GM21528 (cell line): ENCODE data around the gene OPN1LW.
"Not testable (repeated sequence)": the region's sequence is repeated elsewhere in the genome, so short reads cannot be mapped to it uniquely, and the experiment has no call there.

Source experiments
- ATAC-seq: cut with Tn5 transposase; IDR thresholded peaks from one replicate; pipeline ENCODE4 v1.9.1; 2021; ENCODE audit warnings: mild to moderate bottlenecking, moderate library complexity; ENCODE audit not compliant: unreplicated experiment, low FRiP score

The OPN1LW gene

GRCh38 chrX:154144010-154144409 is at the start of gene OPN1LW:
Gene OPN1LW (plus strand): TSS chrX:154144243. CDS start chrX:154144284, 41 bp downstream.
- not testable (repeated sequence) for ATAC-seq

- no peak for ATAC-seq
Observed at GRCh38 chrX:154094833-154095232, 49.2 kb upstream of the OPN1LW start.

- ATAC-seq, result no peak
Observed at GRCh38 chrX:154096140-154097002, 47.7 kb upstream of the OPN1LW start.

- peak; percentile 49 for ATAC-seq
Observed at GRCh38 chrX:154097003-154097588, 46.9 kb upstream of the OPN1LW start.

GRCh38 chrX:154097589-154098541 is 46.2 kb upstream of the OPN1LW start, which contains the start of gene MECP2:
Gene MECP2 (minus strand): TSS chrX:154097717.
- peak; percentile 90 for ATAC-seq

- ATAC-seq, result no peak
Observed at GRCh38 chrX:154098551-154098950, 45.5 kb upstream of the OPN1LW start.

GRCh38 chrX:154113729-154114128 is 30.3 kb upstream of the OPN1LW start:
- ATAC-seq, result no peak

GRCh38 chrX:154114652-154115051 is 29.4 kb upstream of the OPN1LW start:
- no peak for ATAC-seq

GRCh38 chrX:154115071-154115470 is 29.0 kb upstream of the OPN1LW start:
- no peak for ATAC-seq

GRCh38 chrX:154115750-154116149 is 28.3 kb upstream of the OPN1LW start:
- ATAC-seq, result no peak

GRCh38 chrX:154116426-154117211 is 27.4 kb upstream of the OPN1LW start:
- no peak for ATAC-seq

GRCh38 chrX:154117566-154117965 is 26.5 kb upstream of the OPN1LW start:
- no peak for ATAC-seq

GRCh38 chrX:154120567-154120966 is 23.5 kb upstream of the OPN1LW start:
- no peak for ATAC-seq

GRCh38 chrX:154121207-154121606 is 22.8 kb upstream of the OPN1LW start:
- ATAC-seq, result no peak

GRCh38 chrX:154121961-154122360 is 22.1 kb upstream of the OPN1LW start:
- ATAC-seq, result no peak

GRCh38 chrX:154123241-154124219 is 20.5 kb upstream of the OPN1LW start:
- ATAC-seq, result no peak

- no peak for ATAC-seq
Observed at GRCh38 chrX:154125391-154126040, 18.5 kb upstream of the OPN1LW start.

GRCh38 chrX:154126101-154126500 is 17.9 kb upstream of the OPN1LW start:
- no peak for ATAC-seq
